Posterior vena cava (tissue), 2 donors: ENCODE measurements around the gene MSRB1. TPM values are rescaled to one million over a fixed set of nuclear protein-coding genes. Genes with fewer than 3 reads are reported as not detected.
"Not testable (repeated sequence)": the region's sequence is repeated elsewhere in the genome, so short reads cannot be mapped to it uniquely, and the experiment has no call there.

ENCODE experiments used
- DNase-seq: peaks from one replicate; pipeline ENCODE4 v3.0.0-alpha.2; 2020; ENCODE audit warnings: low spot score
- intact Hi-C, 2 donors: fragments of 100-400 bp; cut with DNase I; formaldehyde crosslinking; loops; one replicate each; pipeline versions ENCODE4 v1.14.1 to v1.14.2; 2022 to 2023
- total RNA-seq, 2 donors: library from RNA; stranded (reverse); fragmentation: NEBNext Ultra II Directional; extraction: Animal tissue kit (Norgen Biotek cat#: 25700); gene quantifications; one replicate each; pipeline ENCODE4 v1.2.1, GENCODE V29; 2021
- donor health status: DM: yes; HTN: yes; CAD: no.
- donor health status: DM: yes; HTN: yes; CAD: no.

Gene MSRB1
- total RNA-seq, 2 donors from 2014 or later = 61.4 to 70.0 TPM

DNA sequence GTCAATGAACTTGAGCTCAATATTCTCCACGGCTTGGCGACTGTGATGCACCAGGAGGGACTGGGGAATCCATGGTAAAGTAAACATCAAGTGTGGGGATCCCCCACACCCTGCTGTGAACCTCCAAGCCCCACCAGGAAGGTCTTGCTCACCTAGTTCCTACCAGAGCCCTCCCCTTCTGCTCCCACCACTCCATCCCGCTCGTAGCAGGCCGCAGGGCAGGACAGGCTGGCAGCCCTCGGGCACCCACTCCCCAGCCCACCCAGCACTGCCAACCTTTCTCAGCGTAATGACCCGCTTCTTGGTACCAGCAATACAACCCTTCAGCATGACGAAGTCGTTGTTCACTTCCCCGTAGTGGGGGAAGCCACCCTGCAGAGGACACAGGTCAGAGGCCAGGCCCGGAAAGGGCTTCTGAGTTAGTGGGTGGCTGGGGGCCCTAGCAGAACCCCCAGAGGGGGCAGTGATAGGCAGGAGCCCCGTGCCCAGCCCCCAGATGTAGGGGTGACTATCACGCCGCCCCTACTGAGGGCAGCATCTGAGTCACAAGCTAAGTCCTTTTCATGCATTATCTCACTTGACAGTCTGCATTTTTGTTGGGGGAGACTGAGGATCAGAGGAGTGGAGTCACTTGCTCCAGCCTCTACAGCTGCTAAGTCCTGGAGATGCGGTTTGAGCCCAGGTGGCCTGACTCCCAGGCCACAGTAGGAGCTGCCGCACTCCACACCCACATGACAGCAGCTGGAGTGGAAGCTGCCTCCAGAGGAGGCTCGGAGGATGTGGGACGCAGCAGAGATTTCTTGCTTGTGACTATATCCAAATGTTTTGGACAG is 2.8 kb upstream of the MSRB1 start:
- intact Hi-C loops = no loop called here
- no peak for DNase-seq

DNA sequence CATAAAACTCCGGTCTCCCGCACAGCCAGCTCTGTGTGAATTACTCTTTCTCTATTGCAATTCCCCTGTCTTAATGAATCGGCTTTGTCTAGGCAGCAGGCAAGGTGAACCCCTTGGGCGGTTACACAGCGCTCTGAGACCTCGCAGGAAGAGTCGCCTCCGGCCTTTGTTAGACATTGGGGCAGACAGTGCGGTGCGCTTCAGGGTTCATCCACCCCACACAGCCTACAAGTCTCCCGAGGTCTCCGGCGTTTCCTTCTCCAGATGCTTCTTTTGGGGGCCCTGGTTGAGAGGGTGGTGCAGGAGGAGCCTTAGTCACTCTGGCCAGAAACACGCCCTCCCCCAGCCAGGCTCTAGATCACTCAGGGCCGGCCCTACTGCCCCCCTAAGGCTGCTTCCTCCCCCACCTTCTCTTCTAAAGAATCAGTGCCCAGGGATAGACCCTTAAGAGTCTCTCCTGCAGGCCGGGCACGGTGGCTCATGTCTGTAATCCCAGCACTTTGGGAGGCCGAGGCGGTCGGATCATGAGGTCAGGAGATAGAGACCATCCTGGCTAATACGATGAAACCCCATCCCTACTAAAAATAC is 1.7 kb upstream of the MSRB1 start:
- intact Hi-C loops = no loop called here

DNA sequence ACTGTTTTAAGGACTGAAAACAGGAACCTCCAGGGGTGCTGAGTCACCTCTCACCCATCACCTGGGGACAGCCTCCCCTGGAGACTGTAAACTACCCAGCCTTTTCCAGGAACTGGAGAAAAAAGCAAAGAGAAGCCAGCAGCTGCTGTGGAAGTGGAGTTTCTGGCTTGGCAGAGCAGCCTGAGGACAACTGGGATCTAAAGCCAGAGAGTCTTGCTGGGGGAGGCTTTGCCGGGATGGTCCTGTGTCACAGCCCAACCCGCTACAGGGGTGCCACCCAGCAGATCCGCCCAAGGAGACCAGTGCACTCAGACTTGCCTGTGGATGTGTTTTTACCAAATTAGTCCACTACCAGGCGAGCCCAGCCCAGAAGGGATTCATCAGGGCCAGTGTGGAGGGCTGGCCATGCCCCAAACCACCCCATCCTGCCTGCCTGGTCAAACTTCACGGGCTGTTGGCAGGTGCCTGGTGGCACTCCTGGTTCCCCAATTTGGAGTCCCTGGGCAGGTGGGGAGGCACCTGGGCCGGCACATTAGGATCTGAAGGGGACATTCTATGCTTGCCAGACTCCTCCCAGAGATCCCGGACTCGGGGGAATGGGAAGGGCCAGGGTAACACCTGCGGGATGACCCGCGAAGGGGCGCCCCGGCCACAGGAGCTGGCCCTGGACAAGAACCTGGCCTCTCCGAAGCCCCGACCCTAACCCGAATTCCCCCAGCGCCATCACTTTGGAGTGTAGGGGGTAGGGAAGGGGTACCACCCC is 771 bp downstream of the MSRB1 start:
- no peak for DNase-seq

More for the DNA sequence above, 1.7 kb upstream of the MSRB1 start:
- no peak for DNase-seq

DNA sequence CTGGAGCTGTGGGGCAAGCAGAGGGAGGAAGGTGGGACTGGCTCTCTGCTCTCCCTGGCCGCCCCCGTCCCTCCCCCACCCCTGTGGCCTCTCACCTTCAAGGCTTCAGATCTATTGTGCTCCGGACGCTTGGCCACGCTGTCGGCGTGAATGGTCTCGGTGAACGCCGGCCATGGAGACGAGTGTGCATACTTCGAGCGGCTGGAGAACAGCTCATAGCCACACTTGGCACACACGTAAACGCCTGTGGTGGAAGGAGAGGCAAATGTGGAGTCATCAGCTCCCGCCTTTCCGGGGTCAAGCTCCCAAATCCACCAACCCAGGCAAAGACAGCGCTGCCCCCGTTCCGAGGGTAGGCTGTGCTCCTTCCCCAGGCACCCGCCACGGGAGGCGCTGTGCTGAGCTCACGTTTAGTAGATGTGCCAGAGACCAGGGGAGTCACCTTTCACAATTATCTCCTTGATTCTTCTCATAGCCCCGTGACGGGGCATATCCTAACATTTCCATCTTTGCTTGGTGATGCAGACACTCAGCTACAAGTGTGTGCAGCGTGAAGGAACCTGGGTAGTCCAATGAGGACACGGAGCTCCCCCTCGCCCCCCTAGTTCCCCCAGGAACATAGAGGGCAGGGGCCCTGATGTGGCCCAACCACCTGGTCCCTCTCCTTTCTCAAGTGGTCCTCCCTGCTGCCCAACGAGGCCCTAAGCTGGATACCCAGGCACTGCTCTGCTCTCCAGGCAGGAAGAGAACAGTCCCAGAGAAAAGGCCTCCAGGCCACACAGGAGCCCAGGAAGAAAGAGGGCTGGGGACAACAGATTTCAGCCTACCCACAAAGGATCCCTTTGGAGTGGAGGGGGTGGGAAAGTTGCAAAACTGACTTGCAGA is 1.6 kb downstream of the MSRB1 start:
- no peak for DNase-seq
- intact Hi-C loops = no loop called here

More for the DNA sequence above, 771 bp downstream of the MSRB1 start:
- intact Hi-C loops = no loop called here

DNA sequence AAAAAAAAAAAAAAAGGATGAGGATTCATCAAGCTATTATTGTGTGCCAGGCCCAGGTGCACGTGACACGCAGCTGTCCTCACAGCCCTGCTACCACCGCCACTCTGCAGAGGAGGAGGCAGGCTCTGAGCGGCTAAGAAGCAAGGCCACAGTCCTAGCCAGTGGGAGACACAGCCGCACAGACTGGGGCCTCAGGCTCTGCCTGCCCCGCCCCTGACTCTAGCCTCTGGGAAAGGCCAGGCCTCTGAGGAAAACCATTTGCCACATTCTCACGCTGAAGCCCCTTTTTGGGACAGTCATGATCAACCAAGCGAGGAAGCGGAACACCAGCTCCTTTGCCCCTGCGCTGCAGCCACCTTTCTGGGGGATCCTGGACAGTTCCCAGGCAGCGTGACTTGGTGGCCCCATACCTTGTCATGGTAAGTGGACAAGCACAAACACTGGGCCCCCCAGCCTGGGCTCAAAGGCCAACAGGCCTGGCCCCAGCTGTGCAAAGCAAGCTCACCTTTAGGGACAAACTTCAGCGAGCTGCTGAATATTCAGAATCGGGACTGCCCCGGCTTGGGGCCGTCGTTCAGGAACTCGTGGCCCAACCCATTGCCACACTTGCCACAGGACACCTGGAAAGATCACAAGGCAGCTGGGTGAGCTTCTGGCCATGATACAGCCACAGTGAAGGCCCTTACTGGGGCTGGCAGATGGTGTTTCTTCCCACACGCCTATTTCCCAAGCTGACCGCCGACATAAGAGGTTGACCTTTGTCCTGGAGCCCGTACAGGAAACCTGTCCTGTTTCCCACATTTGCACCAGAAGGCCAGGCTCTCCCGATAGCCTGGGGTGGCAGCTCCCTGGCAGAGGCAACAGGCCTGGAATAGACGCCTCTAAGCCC is 2.5 kb downstream of the MSRB1 start:
- intact Hi-C loops = no loop called here
- no peak for DNase-seq

DNA sequence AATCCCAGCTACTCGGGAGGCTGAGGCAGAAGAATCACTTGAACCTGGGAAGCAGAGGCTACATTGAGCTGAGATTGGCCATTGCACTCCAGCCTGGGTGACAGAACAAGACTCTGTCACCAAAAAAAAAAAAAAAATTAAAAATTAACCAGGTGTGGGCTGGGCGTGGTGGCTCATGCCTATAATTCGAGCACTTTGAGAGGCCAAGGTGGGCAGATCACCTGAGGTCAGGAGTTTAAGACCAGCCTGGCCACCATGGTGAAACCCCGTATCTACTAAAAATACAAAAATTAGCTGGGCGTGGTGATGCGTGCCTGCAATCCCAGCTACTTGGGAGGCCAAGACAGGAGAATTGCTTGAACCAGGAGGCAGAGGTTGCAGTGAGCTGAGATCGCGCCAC is 3.2 kb downstream of the MSRB1 start:
- intact Hi-C loops, DNase-seq: not testable (repeated sequence)

DNA sequence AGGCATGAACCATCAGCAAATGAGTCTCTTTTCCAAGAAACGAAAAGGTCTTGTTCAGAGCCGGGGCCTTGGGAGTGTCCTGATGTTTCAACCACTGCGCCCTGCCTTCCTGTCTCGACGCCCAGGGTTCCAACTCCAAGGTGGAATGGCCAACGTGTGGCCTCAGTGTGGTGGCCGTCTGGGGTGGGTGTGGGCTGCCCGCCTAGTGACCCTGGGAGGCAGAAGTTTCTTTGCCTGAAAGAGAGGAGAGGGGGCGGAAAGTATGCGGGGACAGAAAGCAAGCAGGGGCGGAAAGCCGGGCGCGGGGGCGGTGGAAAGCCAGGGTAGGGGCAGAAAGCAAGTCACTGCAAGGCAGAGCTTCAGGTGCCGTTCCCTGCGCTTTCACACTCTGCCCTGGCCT is 4.1 kb downstream of the MSRB1 start:
- no peak for DNase-seq
- intact Hi-C loops = no loop called here

DNA sequence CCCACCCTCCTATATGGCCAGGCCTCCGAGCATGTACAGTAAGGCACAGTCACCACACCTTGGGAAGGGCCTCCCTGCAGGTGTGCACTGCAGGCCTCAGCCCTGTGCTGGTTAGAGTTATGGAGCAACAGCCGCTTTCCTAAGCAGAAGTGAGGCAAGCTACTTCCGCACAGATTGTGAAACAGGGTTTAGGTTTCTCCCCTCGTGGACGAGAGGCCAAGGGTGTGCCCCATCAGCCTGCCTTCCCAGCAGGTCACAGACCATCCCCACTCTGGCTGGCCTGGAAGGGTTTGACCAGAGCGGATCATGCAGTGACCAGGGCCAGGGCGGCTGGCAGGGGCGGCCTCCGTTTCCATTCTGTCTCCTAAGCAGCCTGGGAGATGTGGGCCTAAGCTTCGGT is 4.7 kb downstream of the MSRB1 start:
- intact Hi-C loops = no loop called here
- no peak for DNase-seq

DNA sequence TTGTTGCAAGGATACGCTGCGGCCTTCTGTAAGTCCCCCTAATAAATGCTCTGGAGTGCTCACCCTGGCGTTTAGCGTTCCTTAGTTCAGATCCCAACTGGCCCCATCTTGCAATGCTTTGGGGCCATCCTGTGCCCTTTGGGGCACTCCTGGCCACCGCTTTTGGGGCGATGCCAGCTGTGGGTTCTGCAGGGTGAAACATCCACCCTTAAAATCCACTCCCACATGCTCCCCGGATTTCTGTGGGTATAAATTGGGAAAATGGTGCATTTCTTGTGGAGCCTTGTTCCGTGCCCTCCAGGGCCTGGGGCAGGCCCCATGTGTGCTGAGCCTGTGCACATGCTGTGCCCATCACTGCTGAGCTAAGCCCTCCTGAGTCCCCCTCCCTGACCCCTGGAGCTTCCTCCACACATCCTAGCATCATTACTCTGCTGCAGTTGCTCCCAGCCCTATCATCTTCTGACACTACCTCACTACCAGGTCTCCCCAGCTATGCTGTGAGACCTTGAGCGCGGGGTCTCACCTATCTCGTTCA is 6.0 kb downstream of the MSRB1 start:
- intact Hi-C loops = no loop called here
- no peak for DNase-seq

DNA sequence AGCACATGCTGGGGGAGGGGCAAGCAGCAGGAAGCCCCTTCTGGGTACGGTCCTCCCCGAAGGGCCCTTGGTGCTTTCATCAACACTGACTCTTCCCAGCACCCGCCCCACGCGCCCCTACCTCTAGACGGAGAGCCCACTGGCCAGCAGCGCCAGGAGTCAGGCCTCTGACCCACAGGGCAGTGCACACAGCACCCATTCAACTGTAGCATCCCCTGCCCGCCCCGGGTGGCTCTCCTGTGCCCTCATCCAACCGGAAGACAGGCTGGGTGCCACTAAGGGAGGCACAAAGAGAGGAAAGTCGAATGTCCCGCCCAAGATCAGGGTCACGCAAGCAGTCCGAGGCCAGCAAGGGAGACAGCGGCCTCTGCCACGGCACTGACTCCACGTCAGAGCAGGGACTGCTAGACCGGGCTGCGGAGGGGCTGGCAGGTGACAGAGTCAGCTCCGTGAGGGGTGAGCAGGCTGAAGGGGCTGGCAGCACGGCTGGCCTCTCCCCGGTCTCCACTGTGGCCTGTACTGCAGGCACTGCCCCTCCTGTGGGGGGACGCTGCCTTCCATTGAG is 9.8 kb downstream of the MSRB1 start:
- intact Hi-C loops = loop anchor here in 1 of 2 donors (5.0 kb wide), 1 partner anchor 71 kb away; no protein-coding TSS in a partner anchor
- no peak for DNase-seq

DNA sequence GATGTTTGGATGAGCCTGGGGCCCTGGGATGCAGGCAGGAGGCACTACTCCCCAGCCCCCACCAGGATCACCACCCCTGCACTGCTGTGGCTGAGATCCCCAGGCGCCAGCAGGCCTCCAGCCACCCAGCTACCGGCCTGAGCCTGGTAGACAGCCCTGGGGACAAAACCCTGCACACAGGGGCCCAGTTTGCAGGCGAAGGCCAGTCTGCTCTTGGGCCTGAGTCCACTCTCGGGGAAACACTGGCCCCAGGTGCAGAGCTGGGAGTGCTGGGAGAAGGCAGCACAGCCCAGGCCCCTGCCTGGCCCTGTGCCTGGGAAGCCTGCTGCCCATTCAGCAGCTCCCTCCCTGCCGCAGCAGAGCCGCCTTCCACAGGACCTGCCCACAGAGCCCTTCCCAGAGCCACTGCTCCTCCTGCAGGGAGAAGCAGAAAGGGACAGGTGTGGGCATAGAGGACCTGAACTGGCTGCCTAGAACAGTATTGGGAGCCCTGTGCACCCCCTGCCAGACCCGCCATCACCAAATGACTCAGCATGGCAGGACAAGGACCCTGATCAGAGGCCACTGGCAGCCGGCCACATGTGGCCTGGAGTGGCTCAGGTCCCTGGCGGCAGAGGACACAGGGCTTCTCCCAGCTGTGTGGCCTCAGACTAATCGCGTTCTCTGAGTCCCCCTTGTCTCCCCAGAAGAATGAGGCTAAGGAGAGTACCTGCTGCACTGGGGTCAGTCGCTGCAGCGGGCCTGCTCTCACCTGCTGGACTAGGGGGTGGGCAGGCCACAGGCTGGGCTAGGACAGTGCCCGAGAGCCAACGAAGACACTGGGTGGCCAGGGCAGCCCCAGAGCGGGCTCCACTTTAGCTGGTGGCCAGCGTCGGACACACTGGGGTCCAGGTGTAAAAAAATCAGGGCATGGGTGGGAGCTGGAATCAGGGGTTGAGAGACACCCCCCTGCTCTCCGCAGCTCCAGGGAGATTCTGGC is 10.7 kb downstream of the MSRB1 start:
- intact Hi-C loops = loop anchor here in 1 of 2 donors (5.0 kb wide), 1 partner anchor 70 kb away; no protein-coding TSS in a partner anchor

DNA sequence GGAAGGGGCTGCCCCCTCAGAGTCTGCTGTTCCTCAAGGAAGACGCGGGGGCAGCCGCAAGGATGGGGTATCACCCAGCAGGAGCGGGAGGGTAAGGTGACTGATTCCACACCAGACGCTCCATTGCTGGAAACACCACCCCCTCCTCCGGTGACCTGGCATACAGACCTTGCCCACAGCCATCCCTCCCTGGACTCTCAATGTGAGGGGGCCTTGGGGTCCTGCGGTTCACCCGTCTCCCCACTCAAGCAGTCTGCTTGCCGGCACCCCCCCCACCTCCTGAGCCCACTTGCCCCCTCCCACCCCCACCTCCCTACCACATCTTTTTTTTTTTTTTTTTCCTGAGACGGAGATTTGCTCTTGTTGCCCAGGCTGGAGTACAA is 12.7 kb downstream of the MSRB1 start:
- no peak for DNase-seq
- intact Hi-C loops = loop anchor here in 1 of 2 donors (5.0 kb wide), 1 partner anchor 68 kb away; no protein-coding TSS in a partner anchor

More for the DNA sequence above, 10.7 kb downstream of the MSRB1 start:
- DNase-seq = no peak

DNA sequence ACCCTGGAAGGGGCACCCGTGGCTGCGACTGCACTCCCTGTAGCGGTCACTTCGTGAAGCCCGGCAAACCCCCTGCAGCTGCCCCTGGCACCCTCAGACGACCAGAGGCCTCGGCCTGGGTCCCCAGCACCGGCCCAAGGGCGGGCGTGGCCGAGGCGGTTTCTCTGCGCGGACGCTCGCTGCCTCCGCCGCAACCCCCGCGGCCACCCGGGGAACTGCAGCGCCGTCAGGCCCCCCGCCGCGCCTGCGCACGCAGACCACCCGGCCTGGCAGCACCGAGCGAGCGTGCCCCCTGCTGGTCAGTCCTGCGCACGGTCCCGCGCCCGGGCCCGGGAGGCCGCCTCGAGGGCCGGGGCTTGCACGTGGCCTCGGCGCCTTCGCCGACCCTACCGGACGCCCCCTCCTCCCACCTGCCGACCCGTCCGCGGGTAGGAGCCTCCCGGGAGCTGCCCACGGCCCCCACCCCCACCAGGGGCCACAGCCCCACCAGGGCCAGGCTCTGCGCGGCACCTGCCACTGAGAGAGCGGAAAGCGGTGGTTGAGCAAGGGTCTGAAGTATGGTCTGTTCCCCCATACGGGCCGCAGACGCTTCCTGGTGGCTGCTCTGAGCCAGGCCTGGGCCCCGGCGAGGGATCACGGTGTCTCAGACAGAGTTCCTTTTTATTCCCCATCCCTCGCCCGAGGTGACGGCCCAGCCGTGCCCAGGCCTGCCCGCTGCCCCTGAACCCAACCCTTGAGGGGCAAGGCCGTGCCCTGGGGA is 13.2 kb downstream of the MSRB1 start:
- peak; percentile 97 for DNase-seq
- intact Hi-C loops = loop anchor here (2.0 to 5.0 kb wide), 2 partner anchors 65 to 67 kb away; no protein-coding TSS in a partner anchor

DNA sequence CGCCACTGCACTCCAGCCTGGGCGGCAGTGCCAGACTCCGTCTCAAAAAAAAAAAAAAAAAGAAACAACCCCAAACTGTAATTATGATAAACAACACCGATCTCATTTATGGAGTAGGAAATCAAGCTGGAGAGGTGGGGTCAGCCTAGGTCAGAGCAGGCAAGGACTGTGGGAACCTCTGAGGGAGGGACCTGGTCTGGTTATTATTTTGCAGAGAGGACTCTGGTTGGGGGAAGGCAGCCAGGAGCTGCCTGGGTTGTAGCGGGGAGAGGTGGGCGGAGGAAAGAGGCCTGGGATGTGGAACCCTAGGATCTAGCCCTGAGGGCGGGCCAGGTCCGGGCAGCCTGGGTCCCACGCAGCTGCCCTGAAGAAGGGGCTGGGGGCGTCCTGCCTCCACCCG is 13.9 kb downstream of the MSRB1 start:
- no peak for DNase-seq
- intact Hi-C loops = loop anchor here in 1 of 2 donors (2.0 kb wide), 1 partner anchor 64 kb away; no protein-coding TSS in a partner anchor

DNA sequence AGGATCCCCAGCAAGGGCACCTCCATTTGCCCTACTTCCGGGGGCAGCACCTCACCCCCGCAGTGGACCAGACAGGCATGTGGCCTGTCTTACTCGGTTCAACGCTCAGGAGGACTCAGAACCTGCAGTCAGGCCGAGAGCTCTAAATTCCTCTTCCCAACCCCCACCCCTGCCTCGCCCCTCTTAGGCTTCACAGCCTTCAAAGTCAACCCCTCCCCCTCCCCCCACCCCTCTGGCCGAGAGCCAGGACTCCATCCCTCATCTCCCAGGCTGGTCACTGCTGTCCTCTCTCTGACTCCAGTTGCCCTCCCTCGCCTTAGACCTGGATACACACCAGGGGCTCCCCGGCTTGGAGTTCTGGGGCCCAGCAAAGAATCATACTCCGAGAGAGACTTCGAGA is 16.7 kb downstream of the MSRB1 start:
- intact Hi-C loops = no loop called here
- DNase-seq = no peak
